ENCODE data around the gene RAB11B.

The RAB11B gene

GRCh38 chr19:8396185-8396562 lies 6.0 kb downstream of the RAB11B start:
- no peak for DNase-seq (ENCODE audit: low read depth)
- no peak overlapping the region for H3K4me3 ChIP-seq (ENCODE audit: low read depth, low read length)
- no peak for TF ChIP-seq CTCF (conservative IDR thresholded peaks at IDR 0.05; ENCODE audit: low read depth, low read length)

GRCh38 chr19:8396563-8397203 lies 6.5 kb downstream of the RAB11B start:
- no peak overlapping the region for H3K4me3 ChIP-seq (ENCODE audit: low read depth, low read length)
- peak; percentile 75 for DNase-seq (ENCODE audit: low read depth)
- TF ChIP-seq CTCF (conservative IDR thresholded peaks at IDR 0.05; ENCODE audit: low read depth, low read length), result peak; percentile 86

- DNase-seq (ENCODE audit: low read depth), result no peak
- no peak overlapping the region for H3K4me3 ChIP-seq (ENCODE audit: low read depth, low read length)
- no peak for TF ChIP-seq CTCF (conservative IDR thresholded peaks at IDR 0.05; ENCODE audit: low read depth, low read length)
Measured at GRCh38 chr19:8397271-8397670, 7.1 kb downstream of the RAB11B start.

- no peak overlapping the region for H3K4me3 ChIP-seq (ENCODE audit: low read depth, low read length)
- TF ChIP-seq CTCF (conservative IDR thresholded peaks at IDR 0.05; ENCODE audit: low read depth, low read length), result no peak
- no peak for DNase-seq (ENCODE audit: low read depth)
Measured at GRCh38 chr19:8397746-8398310, 7.7 kb downstream of the RAB11B start.

GRCh38 chr19:8398311-8398771 lies 8.2 kb downstream of the RAB11B start:
- no peak for TF ChIP-seq CTCF (conservative IDR thresholded peaks at IDR 0.05; ENCODE audit: low read depth, low read length)
- no peak for DNase-seq (ENCODE audit: low read depth)
- H3K4me3 ChIP-seq (ENCODE audit: low read depth, low read length), result no peak overlapping the region

- DNase-seq (ENCODE audit: low read depth), result no peak
- TF ChIP-seq CTCF (conservative IDR thresholded peaks at IDR 0.05; ENCODE audit: low read depth, low read length), result no peak
- no peak overlapping the region for H3K4me3 ChIP-seq (ENCODE audit: low read depth, low read length)
Measured at GRCh38 chr19:8399681-8400188, 9.6 kb downstream of the RAB11B start.

GRCh38 chr19:8401981-8402411 lies 11.8 kb downstream of the RAB11B start:
- no peak for DNase-seq (ENCODE audit: low read depth)
- H3K4me3 ChIP-seq (ENCODE audit: low read depth, low read length), result no peak overlapping the region
- no peak for TF ChIP-seq CTCF (conservative IDR thresholded peaks at IDR 0.05; ENCODE audit: low read depth, low read length)

All from choroid plexus epithelial cell (primary cell).